ENCODE data around the gene TTC23L. TPM values are rescaled to one million over a fixed set of nuclear protein-coding genes. Genes with fewer than 3 reads are reported as not detected.

TTC23L gene
- total RNA-seq, 1 donor, result 0.36 TPM

DNA sequence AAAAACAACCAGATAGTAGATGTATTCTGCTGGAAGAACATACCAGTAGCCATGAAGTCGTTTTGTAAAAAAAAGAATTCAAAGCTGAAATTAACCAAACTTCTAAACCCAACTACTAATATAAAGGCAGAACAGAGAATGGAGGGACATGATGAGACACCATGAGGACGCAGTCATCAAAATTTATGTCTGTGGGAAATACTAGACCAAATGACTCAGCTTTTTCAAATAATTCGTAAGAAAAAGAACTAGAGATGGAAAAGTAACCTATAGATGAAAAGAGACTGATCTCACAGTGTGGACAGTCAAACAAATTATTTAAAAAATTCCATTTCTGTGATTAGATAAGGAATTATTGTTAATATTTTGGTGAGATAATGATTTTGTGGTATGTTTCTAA lies 10.3 kb downstream of the TTC23L start:
- DNase-seq (ENCODE audit: low read depth), result no peak
- TF ChIP-seq, protein P1, sequence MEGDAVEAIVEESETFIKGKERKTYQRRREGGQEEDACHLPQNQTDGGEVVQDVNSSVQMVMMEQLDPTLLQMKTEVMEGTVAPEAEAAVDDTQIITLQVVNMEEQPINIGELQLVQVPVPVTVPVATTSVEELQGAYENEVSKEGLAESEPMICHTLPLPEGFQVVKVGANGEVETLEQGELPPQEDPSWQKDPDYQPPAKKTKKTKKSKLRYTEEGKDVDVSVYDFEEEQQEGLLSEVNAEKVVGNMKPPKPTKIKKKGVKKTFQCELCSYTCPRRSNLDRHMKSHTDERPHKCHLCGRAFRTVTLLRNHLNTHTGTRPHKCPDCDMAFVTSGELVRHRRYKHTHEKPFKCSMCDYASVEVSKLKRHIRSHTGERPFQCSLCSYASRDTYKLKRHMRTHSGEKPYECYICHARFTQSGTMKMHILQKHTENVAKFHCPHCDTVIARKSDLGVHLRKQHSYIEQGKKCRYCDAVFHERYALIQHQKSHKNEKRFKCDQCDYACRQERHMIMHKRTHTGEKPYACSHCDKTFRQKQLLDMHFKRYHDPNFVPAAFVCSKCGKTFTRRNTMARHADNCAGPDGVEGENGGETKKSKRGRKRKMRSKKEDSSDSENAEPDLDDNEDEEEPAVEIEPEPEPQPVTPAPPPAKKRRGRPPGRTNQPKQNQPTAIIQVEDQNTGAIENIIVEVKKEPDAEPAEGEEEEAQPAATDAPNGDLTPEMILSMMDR (IDR thresholded peaks at IDR 0.05; ENCODE audit: insufficient read depth, low read length), result no peak
- H3K4me3 ChIP-seq (ENCODE audit: low read depth, low read length), result no peak overlapping the region

DNA sequence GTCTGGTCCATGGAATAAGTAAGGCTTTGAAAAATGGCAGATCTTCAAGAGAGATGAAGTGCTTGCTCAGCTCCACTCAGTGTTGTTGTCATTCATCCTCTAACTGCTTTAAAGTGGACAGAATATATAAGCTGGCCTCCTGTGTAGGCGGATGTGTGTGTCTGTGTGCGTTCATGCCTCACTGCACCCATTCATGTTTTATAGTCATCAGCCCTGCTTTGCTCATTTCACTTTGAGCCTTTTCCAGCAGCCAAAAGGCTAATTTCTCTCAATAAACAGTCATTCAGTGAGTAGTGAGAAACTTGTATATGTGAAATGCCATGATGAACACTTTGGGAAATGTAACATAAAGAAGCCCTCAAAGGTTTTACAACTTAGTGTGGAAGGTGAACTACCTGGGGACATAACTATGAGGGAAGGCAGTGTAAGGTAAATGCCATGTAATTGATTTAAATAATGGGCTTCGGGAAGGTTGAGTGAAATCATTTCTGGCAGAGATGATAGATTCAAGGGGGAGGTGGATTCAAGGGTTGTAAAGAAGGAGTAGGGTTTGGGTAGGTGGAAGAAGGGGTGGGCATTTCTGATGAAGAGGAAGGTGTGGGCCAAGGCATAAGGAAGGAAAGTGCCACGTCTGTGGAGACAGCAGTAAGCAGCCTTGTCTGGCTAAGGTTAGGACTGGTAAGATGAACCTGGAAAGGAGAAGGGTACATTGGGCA lies 15.7 kb downstream of the TTC23L start:
- TF ChIP-seq, protein P1 (IDR thresholded peaks at IDR 0.05; ENCODE audit: insufficient read depth, low read length), result no peak
- no peak overlapping the region for H3K4me3 ChIP-seq (ENCODE audit: low read depth, low read length)
- DNase-seq (ENCODE audit: low read depth), result no peak

DNA sequence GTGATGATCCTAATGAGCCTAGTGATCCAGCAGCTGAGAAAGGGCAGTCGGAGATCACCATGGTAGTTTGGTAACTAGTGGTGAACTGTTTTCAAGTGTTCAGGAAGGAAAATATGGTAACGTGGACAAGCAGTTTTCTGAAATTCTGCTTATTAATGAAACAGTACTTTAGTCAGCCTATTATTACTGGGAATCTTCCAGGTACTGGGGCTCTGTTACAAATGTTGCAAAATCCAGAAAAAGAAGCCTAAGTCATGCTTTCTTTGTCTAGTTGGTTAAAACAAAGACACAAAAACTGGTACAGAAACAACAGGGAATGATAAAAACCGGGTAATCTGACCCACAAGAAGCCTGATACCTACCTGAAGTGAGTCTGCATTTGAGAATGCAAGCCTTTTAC lies 18.2 kb downstream of the TTC23L start:
- TF ChIP-seq, protein P1 (IDR thresholded peaks at IDR 0.05; ENCODE audit: insufficient read depth, low read length), result no peak

DNA sequence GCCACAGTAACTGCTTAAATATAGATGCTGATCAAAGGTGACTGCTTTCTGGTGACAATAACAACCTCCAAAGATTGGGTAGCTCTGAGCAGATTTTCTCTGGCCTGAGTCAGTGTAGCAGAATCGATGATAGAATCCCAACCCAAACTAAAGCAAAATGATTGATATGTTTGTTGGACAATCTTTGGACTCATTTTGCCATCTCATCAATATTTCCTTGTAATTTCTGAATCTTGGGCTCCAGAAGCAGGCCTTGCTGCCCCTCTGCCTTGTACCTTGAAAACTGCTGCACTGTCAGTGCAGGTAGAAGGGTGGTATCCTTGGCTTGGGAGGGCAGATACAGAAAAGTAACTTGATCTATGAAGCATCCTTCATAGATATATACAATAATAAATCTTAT lies 18.9 kb downstream of the TTC23L start:
- H3K4me3 ChIP-seq (ENCODE audit: low read depth, low read length), result no peak overlapping the region
- TF ChIP-seq, protein P1 (IDR thresholded peaks at IDR 0.05; ENCODE audit: insufficient read depth, low read length), result no peak
- DNase-seq (ENCODE audit: low read depth), result no peak

More for the DNA sequence above, 18.2 kb downstream of the TTC23L start:
- H3K4me3 ChIP-seq (ENCODE audit: low read depth, low read length), result no peak overlapping the region
- peak; percentile 63 for DNase-seq (ENCODE audit: low read depth)

DNA sequence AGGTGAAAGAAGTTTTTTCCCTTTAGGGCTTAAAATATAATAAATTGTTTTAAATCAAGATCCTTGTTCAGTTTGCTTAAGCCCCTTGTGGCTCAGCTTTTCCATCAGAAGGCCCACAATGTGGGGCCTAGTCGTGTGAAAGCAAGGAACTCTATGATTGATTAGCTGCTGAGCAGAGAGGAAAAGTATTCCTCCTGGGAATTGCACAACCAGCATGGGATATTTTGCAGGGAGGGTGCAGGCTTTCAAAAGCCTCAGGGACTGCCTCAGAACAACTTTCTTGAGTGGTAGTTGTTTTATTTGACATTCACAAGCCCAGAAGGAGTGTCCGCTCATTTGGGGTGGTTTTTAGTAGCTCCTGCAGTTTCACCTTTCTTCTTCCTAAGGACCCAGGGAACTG lies 19.8 kb downstream of the TTC23L start:
- H3K4me3 ChIP-seq (ENCODE audit: low read depth, low read length), result no peak overlapping the region
- peak; percentile 73 for DNase-seq (ENCODE audit: low read depth)
- TF ChIP-seq, protein P1 (IDR thresholded peaks at IDR 0.05; ENCODE audit: insufficient read depth, low read length), result no peak

DNA sequence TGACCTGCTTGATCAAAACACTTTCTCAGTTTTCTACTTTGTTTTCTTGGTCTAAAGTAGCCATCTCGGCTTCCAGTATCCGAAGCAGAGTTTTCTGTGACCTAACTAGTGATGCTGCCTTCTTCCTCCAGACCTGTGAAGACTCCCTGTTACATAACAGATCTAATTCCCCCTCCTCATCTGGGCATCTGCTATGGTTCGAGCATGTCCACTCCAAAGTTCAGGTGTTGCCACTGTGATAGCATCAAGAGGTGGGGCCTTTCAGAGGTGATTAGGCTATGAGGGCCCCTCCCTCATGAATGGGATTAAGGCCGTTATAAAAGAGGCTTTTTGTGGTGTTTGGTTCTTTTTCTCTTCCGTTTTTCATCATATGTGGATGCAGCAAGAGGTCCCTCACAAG lies 20.3 kb downstream of the TTC23L start:
- no peak for DNase-seq (ENCODE audit: low read depth)
- TF ChIP-seq, protein P1 (IDR thresholded peaks at IDR 0.05; ENCODE audit: insufficient read depth, low read length), result no peak
- H3K4me3 ChIP-seq (ENCODE audit: low read depth, low read length), result no peak overlapping the region

DNA sequence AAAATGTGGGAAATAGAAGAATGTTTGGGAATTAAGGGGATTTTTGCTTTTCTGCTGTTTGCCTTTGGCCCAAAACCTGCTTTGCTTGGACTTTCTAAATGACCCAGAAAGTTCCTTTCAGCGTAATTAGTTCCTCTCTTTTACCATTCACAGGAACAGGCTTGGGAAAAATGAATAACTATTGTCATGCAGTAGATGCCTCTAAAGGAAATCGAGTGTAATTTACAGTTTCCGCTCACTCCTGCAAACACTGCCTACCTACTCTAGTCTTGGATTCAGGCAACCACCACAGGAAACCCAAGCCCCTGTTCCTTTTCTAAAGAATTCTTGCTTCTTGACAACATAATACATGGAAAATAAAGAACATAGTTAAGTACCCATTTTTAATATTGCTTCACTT lies 25.0 kb downstream of the TTC23L start:
- no peak overlapping the region for H3K4me3 ChIP-seq (ENCODE audit: low read depth, low read length)
- TF ChIP-seq, protein P1 (IDR thresholded peaks at IDR 0.05; ENCODE audit: insufficient read depth, low read length), result no peak
- no peak for DNase-seq (ENCODE audit: low read depth)
